Stimulated activated CD8-positive, alpha-beta memory T cell treated with anti-CD3 and anti-CD28 coated beads, Interleukin-4, amount 100 ng/mL, for 48 hours (primary cell): ENCODE measurements around the gene MATR3.
"Not testable (repeated sequence)": the region's sequence is repeated elsewhere in the genome, so short reads cannot be mapped to it uniquely, and the experiment has no call there.

Experiments used
- DNase-seq: peaks from one replicate; pipeline ENCODE4 v3.0.0-alpha.2; 2020

Gene MATR3

GRCh38 chr5:139293507-139294373 lies at the start of gene MATR3:
TSS of gene MATR3 (plus strand) at chr5:139293740. CDS start at chr5:139307416, 13,676 bp downstream.
- peak; percentile 95 for DNase-seq

- DNase-seq = no peak
Measured at GRCh38 chr5:139245637-139246339, 47.8 kb upstream of the MATR3 start.

- DNase-seq = peak; percentile 70
Measured at GRCh38 chr5:139246394-139246793, 47.1 kb upstream of the MATR3 start.

GRCh38 chr5:139248826-139249453 lies 44.6 kb upstream of the MATR3 start:
- DNase-seq = no peak

- peak; percentile 64 for DNase-seq
Measured at GRCh38 chr5:139251281-139251687, 42.3 kb upstream of the MATR3 start.

GRCh38 chr5:139251695-139252288 lies 41.7 kb upstream of the MATR3 start:
- no peak for DNase-seq

GRCh38 chr5:139253115-139253514 lies 40.4 kb upstream of the MATR3 start:
- no peak for DNase-seq

- no peak for DNase-seq
Measured at GRCh38 chr5:139256820-139257219, 36.7 kb upstream of the MATR3 start.

GRCh38 chr5:139262059-139262741 lies 31.3 kb upstream of the MATR3 start:
- DNase-seq = no peak

- DNase-seq = peak; percentile 79
Measured at GRCh38 chr5:139262742-139263445, 30.6 kb upstream of the MATR3 start.

- no peak for DNase-seq
Measured at GRCh38 chr5:139263536-139263935, 30.0 kb upstream of the MATR3 start.

GRCh38 chr5:139263946-139264345 lies 29.6 kb upstream of the MATR3 start:
- DNase-seq = no peak

GRCh38 chr5:139265001-139265400 lies 28.5 kb upstream of the MATR3 start:
- DNase-seq = no peak

GRCh38 chr5:139266236-139266635 lies 27.3 kb upstream of the MATR3 start:
- DNase-seq = no peak

- no peak for DNase-seq
Measured at GRCh38 chr5:139267481-139267880, 26.1 kb upstream of the MATR3 start.

GRCh38 chr5:139268364-139269202 lies 25.0 kb upstream of the MATR3 start:
- no peak for DNase-seq

- DNase-seq = not testable (repeated sequence)
Measured at GRCh38 chr5:139270718-139271117, 22.8 kb upstream of the MATR3 start.

- DNase-seq = no peak
Measured at GRCh38 chr5:139271201-139272027, 22.1 kb upstream of the MATR3 start.

GRCh38 chr5:139272471-139273321 lies 20.8 kb upstream of the MATR3 start:
- peak; percentile 51 for DNase-seq
